B cell (primary cell): Measurements from ENCODE around the gene LMLN. TPM values are rescaled to one million over a fixed set of nuclear protein-coding genes. Genes with fewer than 3 reads are reported as not detected.

Experiments used
- ATAC-seq: fragments of 200-7000 bp; cut with Tn5 transposase; one replicate; pipeline ENCODE4 v1.10.0; 2021; ENCODE audit warnings: low read depth, mild to moderate bottlenecking, moderate number of reproducible peaks, moderate library complexity
- CTCF ChIA-PET: fragments of 350-600 bp; sonication (Branson Sonifier 250); formaldehyde crosslinking; loops from one replicate; lab custom pipeline; 2021; ENCODE audit warnings: antibody characterized with exemption, inconsistent platforms; lab: Charles Lee
- POLR2A ChIA-PET: fragments of 350-600 bp; sonication (Branson Sonifier 250); formaldehyde crosslinking; loops from one replicate; lab custom pipeline; 2021; ENCODE audit warnings: antibody characterized with exemption; lab: Charles Lee
- DNase-seq: peaks from one replicate; pipeline ENCODE4 v3.0.0; 2013
- H2AFZ ChIP-seq: 2 replicates; pipeline ENCODE4 v1.6.1; 2012; ENCODE audit warnings: mild to moderate bottlenecking, low read depth, low read length; ENCODE audit not compliant: insufficient read depth, poor library complexity, severe bottlenecking
- H3K27ac ChIP-seq, 2 donors: 1 replicate in 1 of 2; 2 replicates in 1 of 2; pipeline ENCODE4 v1.5.1; 2012 to 2013; ENCODE audit warnings: low read length in 2 of 2, mild to moderate bottlenecking in 2 of 2, moderate library complexity in 1 of 2
- H3K27me3 ChIP-seq, 4 experiments: fragments of 200-600 bp in 1 of 4; sonication (generic) in 1 of 4; replicated peaks in 1 of 4; 1 replicate in 2 of 4; 2 replicates in 2 of 4; pipeline versions ENCODE4 v1.6.1 to v1.7.0; 2013 to 2016; ENCODE audit warnings: low read length in 3 of 4, mild to moderate bottlenecking in 2 of 4, mixed read lengths in 1 of 4, moderate library complexity in 1 of 4; ENCODE audit not compliant: insufficient read depth in 4 of 4, control insufficient read depth in 3 of 4; ENCODE audit errors: control extremely low read depth in 1 of 4
- H3K36me3 ChIP-seq, 2 experiments: replicated peaks in 1 of 2; 1 replicate in 1 of 2; 2 replicates in 1 of 2; pipeline versions ENCODE4 v1.6.1 to v1.7.1; 2013; ENCODE audit warnings: low read length in 1 of 2; ENCODE audit not compliant: insufficient read depth in 2 of 2, control insufficient read depth in 1 of 2; ENCODE audit errors: control extremely low read depth in 1 of 2, extremely low read depth in 1 of 2
- H3K4me1 ChIP-seq, 2 donors: fragments of 200-600 bp in 1 of 2; sonication (generic) in 1 of 2; 1 replicate in 1 of 2; 2 replicates in 1 of 2; pipeline versions ENCODE4 v1.5.1 to v1.6.1; 2013 to 2017; ENCODE audit warnings: low read length in 2 of 2; ENCODE audit not compliant: control insufficient read depth in 2 of 2, insufficient read depth in 2 of 2
- H3K4me2 ChIP-seq: replicated peaks from 2 replicates; pipeline ENCODE3; 2012; ENCODE audit warnings: mild to moderate bottlenecking, low read depth, low read length; ENCODE audit not compliant: poor library complexity, severe bottlenecking
- H3K4me3 ChIP-seq, 5 experiments: fragments of 200-600 bp in 1 of 5; sonication (generic) in 1 of 5; 1 replicate in 3 of 5; 2 replicates in 2 of 5; pipeline versions ENCODE4 v1.5.1 to v1.7.0; 2011 to 2016; ENCODE audit warnings: low read length in 4 of 5, mild to moderate bottlenecking in 4 of 5, low read depth in 2 of 5, control low read depth in 1 of 5, moderate library complexity in 1 of 5; ENCODE audit not compliant: insufficient read depth in 1 of 5; ENCODE audit errors: control extremely low read depth in 1 of 5, extremely low read depth in 1 of 5
- H3K79me2 ChIP-seq: fragments of 200-600 bp; sonication (generic); one replicate; pipeline ENCODE4 v1.6.0; 2016; ENCODE audit warnings: low read length; ENCODE audit not compliant: control insufficient read depth, insufficient read depth
- H3K9ac ChIP-seq: fragments of 200-600 bp; sonication (generic); 2 replicates; pipeline ENCODE4 v1.6.1; 2017; ENCODE audit warnings: mild to moderate bottlenecking, low read length, moderate library complexity
- H3K9me3 ChIP-seq, 3 donors: one replicate each; pipeline versions ENCODE4 v1.6.1 to v1.7.1; 2013; ENCODE audit warnings: low read length in 2 of 3; ENCODE audit not compliant: control insufficient read depth in 2 of 3, insufficient read depth in 1 of 3; ENCODE audit errors: control extremely low read depth in 1 of 3
- H4K20me1 ChIP-seq: 2 replicates; pipeline ENCODE4 v1.6.0; 2012; ENCODE audit warnings: mild to moderate bottlenecking, low read length; ENCODE audit not compliant: insufficient read depth, control insufficient read depth, poor library complexity, severe bottlenecking
- H3K27ac Mint-ChIP-seq: one replicate; pipeline ENCODE4 v1.8.0; 2021; ENCODE audit warnings: mixed read lengths
- H3K27me3 Mint-ChIP-seq: one replicate; pipeline ENCODE4 v1.8.0; 2021; ENCODE audit warnings: mixed read lengths
- H3K4me1 Mint-ChIP-seq: one replicate; pipeline ENCODE4 v1.8.0; 2021; ENCODE audit warnings: mixed read lengths
- H3K4me3 Mint-ChIP-seq: one replicate; pipeline ENCODE4 v1.8.0; 2021; ENCODE audit warnings: mixed read lengths
- H3K9me3 Mint-ChIP-seq: one replicate; pipeline ENCODE4 v1.8.0; 2022; ENCODE audit warnings: mixed read lengths; ENCODE audit not compliant: insufficient read depth
- EZH2 ChIP-seq: IDR thresholded peaks from 2 replicates; pipeline ENCODE4 v1.6.1; 2012; ENCODE audit warnings: borderline replicate concordance, low read depth, mild to moderate bottlenecking, moderate library complexity, low read length; ENCODE audit not compliant: insufficient read depth, poor library complexity, severe bottlenecking
- WGBS: methylation state at CpG from one replicate; pipeline ENCODE4 v1.1.5; 2013; ENCODE audit warnings: missing lambda C conversion rate; ENCODE audit not compliant: insufficient coverage; 5-methylcytosine and 5-hydroxymethylcytosine counted together
- intact Hi-C: fragments of 100-400 bp; cut with micrococcal nuclease; formaldehyde crosslinking; loops from one replicate; pipeline ENCODE4 v1.10.0; 2022
- polyA plus RNA-seq: library from polyadenylated mRNA; depleted of rRNA; stranded (reverse); fragments of >200 nt; gene quantifications from 2 replicates; pipeline ENCODE4 v1.2.3, GENCODE V29; 2012
- total RNA-seq, 2 donors: library from RNA; stranded (reverse); fragments of 120-200 nt in 1 of 2; gene quantifications; 1 replicate in 1 of 2; 2 replicates in 1 of 2; pipeline versions ENCODE4 v1.2.3 to v1.2.4, GENCODE V29; 2013 to 2022
- TF ChIP-seq, protein P1 (sequence below): fragments of 200-600 bp; IDR thresholded peaks from one replicate; pipeline ENCODE4 v1.8.0; 2022; ENCODE audit warnings: antibody characterized with exemption, mild to moderate bottlenecking

LMLN gene
- total and polyA plus RNA-seq, 2 donors (not counting 1 experiment from before 2014, with no cell fraction given) = 1.4 to 6.7 TPM

DNA sequence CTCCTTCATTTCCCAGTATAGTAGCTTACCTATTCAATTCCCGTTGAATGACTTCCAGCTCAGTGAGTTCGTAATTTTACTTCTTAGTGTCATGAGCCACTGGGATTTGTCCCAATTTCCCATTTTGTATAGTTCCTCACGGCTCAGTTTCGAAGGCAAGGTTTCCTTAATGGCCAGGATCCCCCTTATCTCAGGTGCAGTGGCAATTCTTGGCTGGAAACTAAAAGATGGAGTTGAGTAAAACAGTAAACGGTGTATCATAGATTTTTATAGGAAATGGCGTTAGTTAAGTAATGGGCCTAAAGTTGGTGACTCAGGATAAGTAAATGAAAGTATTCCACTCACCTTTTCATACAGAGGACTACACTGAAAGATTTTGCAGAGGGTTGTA lies 522 bp upstream of the LMLN start:
- whole genome bisulfite sequencing = 89% methylated on average over 4 of the region's 6 CpGs
- CTCF ChIA-PET = interaction anchor here (1.2 to 1.7 kb wide), 2 partner anchors 16 to 54 kb away, joined by 4 to 6 read pairs; no protein-coding TSS in a partner anchor
- H2AFZ ChIP-seq = peak overlapping the region; percentile 93

More for the DNA sequence above, 522 bp upstream of the LMLN start:
- POLR2A ChIA-PET = no interaction called here
- peaks cover 7% of the 10 kb centered on the region for H3K79me2 ChIP-seq
- intact Hi-C loops = no loop called here
- H3K4me3 Mint-ChIP-seq = peak overlapping the region; percentile 87
- TF ChIP-seq EZH2 = no peak
- TF ChIP-seq, protein P1, sequence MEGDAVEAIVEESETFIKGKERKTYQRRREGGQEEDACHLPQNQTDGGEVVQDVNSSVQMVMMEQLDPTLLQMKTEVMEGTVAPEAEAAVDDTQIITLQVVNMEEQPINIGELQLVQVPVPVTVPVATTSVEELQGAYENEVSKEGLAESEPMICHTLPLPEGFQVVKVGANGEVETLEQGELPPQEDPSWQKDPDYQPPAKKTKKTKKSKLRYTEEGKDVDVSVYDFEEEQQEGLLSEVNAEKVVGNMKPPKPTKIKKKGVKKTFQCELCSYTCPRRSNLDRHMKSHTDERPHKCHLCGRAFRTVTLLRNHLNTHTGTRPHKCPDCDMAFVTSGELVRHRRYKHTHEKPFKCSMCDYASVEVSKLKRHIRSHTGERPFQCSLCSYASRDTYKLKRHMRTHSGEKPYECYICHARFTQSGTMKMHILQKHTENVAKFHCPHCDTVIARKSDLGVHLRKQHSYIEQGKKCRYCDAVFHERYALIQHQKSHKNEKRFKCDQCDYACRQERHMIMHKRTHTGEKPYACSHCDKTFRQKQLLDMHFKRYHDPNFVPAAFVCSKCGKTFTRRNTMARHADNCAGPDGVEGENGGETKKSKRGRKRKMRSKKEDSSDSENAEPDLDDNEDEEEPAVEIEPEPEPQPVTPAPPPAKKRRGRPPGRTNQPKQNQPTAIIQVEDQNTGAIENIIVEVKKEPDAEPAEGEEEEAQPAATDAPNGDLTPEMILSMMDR = no peak
- ATAC-seq = no peak
- no peak for DNase-seq
- peak overlapping the region; percentile 57 to 91 (median 70) for H3K4me3 ChIP-seq
- H3K27me3 Mint-ChIP-seq = no peaks in the 10 kb centered on the region
- H3K4me1 ChIP-seq = peaks cover 15 to 19% of the 10 kb centered on the region in 2 donors
- peaks cover 34% of the 10 kb centered on the region for H3K4me1 Mint-ChIP-seq
- H3K9ac ChIP-seq = peak overlapping the region; percentile 80
- peak overlapping the region; percentile 95 for H3K27ac Mint-ChIP-seq
- H3K27me3 ChIP-seq = no peaks in the 10 kb centered on the region
- H3K36me3 ChIP-seq = peaks cover 0 to 33% of the 10 kb centered on the region in 2 experiments
- H3K27ac ChIP-seq = peak overlapping the region; percentile 60 to 70
- no peaks in the 10 kb centered on the region for H3K9me3 Mint-ChIP-seq
- H3K4me2 ChIP-seq = peak overlapping the region; percentile 81
- H4K20me1 ChIP-seq = peaks cover 17% of the 10 kb centered on the region
- no peaks in the 10 kb centered on the region for H3K9me3 ChIP-seq
